ENCODE data around the gene CFDP1.

The CFDP1 gene

GRCh38 chr16:75317101-75317522 lies 116.2 kb downstream of the CFDP1 start:
- no peak for DNase-seq

DNA sequence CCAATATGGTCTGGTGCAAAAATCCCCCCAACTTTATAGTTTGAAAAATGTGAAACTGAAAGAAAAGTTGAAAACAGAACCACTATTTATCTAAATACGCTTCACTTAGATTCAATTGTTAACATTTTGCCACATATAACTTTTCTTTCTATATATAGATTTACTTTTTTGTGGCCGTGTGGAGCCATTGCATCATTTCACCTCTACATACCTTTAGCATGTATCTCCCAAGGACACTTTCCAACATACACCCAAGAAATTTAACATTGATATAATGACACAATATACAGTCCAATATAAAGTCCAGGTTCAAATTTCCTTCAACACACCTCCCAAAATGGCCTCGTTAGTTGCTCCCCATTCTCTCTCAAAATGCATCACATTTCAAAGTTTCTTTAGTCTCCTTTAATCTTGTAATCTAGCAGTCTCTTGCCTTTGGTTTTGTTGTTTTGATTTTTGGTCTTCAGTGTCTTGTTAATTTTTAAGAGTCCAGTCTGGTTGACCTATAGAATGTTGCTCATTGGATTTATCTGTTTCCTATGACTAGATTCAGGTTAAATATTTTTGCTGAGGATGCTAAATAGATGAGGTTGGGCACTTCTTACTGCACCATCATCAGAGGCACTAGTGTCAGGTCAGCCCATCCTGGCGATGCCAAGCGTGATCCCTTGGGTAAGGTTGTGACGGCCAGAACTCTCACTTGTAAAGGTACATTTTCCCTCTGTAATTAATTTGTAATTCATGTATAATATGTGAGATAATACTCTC lies 117.6 kb downstream of the CFDP1 start:
- DNase-seq, result no peak

DNA sequence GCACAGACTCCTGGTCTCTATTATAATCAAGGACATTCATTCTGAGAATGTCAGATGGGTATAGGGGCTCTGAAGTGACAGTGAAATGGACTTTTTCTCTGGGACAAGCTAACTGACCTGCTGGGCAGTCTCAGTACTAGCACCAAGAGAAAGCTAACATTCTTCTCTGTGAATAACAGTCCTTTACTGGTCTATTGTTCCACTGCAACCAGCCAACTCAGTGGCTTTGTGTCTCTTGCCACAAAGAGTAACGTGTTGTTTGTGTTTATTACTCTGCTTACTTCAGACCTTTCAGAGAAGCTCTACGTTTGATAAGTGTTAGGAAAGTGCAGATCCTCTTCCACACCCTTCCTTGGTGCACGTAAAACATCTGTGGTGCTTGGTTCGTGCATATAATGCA lies 120.4 kb downstream of the CFDP1 start:
- DNase-seq, result no peak

GRCh38 chr16:75311383-75311938 lies 121.8 kb downstream of the CFDP1 start:
- DNase-seq, result no peak

GRCh38 chr16:75310541-75310940 lies 122.8 kb downstream of the CFDP1 start:
- DNase-seq, result no peak

DNA sequence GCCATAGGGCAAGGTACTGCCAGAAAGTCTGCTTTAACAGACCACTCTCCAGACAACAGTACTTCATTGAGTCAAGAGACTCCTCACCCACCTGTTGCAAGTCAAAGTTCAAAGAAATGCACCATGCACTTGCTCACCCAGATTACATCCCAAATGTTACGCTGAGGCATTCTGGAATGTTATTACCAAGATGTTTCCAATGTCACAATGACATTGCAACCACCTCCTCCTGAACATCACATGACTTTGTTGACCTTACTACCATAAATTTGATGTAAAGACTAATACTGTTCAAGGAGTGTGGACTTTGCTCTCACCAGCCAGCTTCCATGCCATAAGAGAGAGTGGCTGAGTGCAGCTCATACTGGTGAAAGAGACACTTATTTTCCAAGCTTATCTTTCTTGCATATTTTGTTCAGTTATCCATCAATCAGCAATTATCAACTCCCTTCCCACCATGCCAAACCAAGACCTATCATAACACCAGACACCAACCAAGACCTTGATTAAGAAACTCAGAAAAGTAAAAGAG lies 123.3 kb downstream of the CFDP1 start:
- DNase-seq, result no peak

DNA sequence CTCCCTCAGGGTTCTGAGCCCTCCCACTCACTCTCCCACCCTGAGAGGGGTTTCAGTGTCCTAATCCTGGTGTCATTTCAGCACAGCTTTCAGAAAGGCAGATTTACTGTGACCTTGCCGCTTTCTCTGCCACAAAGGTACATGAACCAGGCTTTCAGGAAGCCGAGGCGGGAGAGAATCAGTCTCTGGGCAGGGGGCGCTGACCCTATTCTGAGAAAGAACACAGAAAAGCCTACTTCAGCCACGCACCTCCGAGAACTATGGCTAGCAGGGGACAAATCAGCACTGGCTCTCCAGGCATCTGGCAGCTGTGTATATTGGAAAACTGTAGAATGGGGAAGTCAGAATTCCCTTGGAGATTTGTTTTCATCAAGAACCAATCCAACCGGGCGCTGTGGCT lies 124.1 kb downstream of the CFDP1 start:
- no peak for DNase-seq

DNA sequence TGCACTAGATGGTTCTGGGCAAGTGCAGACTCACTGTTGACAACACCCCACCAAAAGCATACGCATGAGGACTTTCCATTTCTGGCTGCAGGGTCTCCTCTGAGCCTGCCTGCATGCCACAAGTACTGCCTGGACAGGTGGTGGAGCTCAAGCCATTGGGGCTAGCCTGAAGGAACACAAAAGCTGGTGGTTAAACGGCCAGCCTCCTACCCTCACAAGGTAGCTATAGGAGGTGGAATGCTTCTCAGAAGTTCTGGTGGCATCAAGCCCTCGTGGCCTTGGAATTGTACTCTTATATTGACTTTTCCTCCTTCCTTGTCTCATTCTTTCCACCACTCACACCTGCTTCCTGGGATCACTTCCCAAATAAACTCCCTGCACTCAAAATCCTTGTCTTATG lies 125.3 kb downstream of the CFDP1 start:
- DNase-seq, result no peak

GRCh38 chr16:75307506-75307905 lies 125.8 kb downstream of the CFDP1 start:
- no peak for DNase-seq

DNA sequence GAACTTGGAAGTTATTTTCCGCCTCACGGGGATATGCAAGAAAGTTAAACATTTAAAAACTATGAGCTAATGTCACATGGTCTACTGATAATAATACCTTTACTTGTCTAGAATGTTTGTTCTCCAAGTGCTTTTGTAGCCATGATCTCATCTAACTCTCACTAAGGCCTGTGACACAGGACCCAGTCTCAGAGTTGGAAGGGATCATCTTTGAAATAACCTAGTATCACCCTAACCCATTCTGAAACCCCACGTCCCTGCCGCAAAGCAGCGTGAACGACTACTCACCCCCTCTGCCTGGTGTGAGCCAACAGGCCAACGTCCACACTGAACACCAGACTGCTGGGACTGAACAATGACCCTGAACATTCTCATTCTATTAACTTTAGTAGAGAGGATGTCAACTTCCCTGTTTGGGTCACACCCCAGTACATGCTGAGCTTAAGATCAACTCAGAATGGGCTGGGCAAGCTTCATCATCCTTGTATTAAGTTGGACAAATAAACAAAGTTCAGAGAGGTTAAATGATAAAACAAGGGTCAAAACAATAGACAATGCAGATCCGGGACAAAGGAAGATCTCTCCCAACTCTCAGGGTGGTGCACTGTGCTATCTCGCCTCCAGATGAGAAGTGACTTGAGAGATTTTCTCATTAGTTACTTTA lies 127.1 kb downstream of the CFDP1 start:
- DNase-seq, result no peak

DNA sequence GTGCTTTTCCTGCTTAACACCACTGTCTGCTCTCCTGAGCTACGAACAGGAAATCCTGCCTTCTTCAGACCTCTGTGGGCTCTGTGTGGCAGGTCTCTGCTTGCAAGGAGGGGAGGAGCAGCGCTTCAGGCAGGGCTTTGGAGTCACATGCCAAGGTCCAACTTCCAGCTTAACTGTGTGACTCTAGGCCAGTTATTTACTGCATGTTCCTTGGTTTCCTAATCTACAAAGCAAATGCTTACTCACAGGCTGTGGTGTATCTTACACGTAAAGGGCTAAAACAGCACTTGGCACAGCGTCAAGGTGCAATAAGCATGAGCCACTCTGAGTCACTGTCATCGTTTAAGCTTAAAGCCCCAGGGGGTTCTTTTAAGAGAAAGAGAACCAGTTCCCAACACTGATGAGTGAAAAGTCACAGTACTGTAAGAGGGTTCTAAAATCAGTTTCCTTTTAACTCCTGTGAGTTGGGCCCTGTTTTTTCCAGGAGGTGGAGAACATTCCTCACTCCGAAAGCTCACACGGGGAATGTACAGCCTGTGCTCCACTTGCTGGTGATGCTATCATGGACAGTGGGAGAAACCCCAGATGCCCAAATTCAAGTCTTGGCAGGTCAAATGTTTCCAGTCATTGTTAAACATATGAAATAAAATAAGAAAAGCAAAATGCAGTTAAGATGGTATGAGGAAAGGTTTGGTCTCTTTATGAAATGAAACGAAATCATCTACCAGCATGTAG lies 127.8 kb downstream of the CFDP1 start:
- DNase-seq, result peak; percentile 60

- no peak for DNase-seq
These were observed 128.6 kb downstream of the CFDP1 start for GRCh38 chr16:75304521-75305363.

- no peak for DNase-seq
These were observed 131.5 kb downstream of the CFDP1 start for GRCh38 chr16:75301804-75302203.

DNA sequence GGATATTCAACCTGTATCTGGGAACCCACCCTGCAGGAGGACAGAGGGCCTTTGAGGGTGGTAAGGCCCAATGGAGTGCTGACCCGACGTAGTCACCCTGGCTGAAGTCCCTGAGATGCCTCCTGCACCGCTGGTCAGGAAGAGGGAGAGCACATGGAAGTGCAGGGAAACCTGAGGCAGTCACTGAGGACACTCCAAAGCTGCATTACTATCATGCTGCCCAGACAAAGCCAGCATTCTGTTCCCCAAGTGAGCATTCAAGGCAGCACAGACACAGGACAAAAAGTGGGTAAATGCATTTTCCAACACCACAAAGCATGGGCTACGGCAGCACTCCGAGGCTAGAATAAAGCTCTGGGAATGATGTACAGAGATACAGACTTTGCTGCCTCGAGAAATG lies 135.0 kb downstream of the CFDP1 start:
- no peak for DNase-seq

- DNase-seq, result no peak
These were observed 136.7 kb downstream of the CFDP1 start for GRCh38 chr16:75296606-75297005.

GRCh38 chr16:75294773-75295459 lies 138.4 kb downstream of the CFDP1 start:
- no peak for DNase-seq

- DNase-seq, result no peak
These were observed 139.5 kb downstream of the CFDP1 start for GRCh38 chr16:75293772-75294171.

DNA sequence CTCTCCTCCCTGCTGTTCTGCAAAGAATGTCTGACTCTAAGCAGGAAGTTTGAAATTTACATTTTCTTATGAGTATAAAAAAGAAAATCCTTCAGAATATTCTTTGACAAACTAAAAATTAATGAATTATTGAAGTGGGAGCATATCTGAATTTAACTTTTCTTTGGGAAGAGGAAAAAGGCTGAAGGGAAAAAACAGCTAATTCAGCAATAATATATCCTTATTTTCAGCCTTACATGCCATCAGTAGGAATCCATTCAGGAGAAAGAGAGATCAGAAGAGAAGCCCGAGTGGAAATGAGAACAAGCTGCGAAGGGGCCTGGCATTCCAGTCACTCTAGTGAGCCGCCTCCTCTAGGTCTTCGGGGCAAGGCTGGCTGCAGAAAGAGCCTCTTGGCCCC lies 140.1 kb downstream of the CFDP1 start:
- no peak for DNase-seq

DNA sequence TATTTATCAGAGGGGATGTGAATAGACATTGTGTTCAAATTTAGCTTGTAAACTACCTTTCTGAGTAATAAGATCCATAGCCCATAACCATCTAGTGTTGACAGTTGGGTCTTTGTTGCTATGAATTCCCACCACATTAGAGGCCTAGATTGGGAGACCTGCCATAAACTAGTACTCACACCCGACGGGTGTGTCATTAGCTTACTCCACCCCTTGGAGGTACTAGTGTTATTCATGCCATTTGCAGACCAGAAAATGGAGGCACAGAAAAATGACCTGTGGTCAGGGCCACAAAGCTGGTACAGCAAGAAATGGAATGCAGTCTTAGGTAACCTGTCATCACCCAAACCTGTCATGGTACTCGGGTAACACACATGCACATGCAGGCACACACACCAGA lies 140.6 kb downstream of the CFDP1 start:
- no peak for DNase-seq

GRCh38 chr16:75289189-75289588 lies 144.1 kb downstream of the CFDP1 start:
- DNase-seq, result no peak

- no peak for DNase-seq
These were observed 144.6 kb downstream of the CFDP1 start for GRCh38 chr16:75288596-75289120.

DNA sequence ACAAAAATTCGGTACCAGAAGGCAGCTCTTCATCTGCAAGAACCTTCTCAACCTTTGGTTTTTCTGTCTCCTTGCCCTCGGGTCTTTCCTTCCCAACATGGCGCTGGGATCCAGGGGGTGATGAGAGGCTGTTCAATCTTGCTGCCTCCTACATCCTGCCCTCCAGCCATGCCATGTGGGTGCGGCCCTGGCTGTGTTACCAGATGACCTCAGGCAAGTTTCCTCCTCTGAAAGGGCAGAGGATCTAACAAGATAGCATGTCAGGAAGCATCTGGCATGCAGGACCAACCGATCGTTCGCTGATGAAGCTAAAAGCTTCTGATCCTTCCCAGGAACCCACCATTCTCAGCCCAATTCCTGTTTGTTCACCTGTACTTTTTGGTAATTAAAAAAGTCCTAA lies 145.1 kb downstream of the CFDP1 start:
- no peak for DNase-seq
